ENCODE measurements around the gene TMEM131L.

DNA sequence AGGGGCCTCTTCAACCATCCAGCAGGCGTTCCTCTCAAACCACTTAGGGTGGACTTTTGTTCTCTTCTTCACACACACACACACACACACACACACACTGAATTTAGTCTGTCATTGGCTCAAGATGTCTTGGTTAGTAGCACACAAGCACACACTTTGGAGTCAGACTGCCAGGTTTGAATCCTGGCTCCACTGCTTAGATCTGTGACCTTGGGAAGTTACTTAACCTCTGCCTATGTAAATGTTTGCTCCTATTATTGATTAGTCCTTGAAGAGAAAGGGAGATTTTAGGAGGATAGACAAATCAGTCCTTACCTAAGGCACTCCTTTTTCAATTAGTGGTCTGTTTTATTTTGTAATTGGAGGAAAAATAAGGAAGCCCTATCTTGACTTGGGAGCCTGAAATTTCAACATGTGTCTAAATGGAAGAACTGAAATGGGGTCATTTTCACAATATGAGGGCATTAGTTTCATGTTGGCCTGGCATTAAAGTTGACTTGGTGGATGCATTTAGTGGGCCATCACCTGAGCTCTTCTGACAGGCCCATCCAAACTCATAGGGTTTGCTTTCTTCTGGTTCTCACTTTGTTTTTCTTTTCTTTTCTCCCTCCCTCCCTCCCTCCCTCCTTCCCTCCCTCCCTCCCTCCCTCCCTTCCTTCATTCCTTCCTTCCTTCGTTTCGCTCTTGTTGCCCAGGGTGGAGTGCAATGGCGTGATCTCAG is 13.3 kb upstream of the TMEM131L start:
- TF ChIP-seq GABPA (IDR thresholded peaks at IDR 0.05 in 1 of 2, conservative IDR thresholded peaks at IDR 0.05 in 1 of 2), result no peak
- TF ChIP-seq, protein P1, sequence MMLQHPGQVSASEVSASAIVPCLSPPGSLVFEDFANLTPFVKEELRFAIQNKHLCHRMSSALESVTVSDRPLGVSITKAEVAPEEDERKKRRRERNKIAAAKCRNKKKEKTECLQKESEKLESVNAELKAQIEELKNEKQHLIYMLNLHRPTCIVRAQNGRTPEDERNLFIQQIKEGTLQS (IDR thresholded peaks at IDR 0.05), result no peak
- TF ChIP-seq, protein P2, sequence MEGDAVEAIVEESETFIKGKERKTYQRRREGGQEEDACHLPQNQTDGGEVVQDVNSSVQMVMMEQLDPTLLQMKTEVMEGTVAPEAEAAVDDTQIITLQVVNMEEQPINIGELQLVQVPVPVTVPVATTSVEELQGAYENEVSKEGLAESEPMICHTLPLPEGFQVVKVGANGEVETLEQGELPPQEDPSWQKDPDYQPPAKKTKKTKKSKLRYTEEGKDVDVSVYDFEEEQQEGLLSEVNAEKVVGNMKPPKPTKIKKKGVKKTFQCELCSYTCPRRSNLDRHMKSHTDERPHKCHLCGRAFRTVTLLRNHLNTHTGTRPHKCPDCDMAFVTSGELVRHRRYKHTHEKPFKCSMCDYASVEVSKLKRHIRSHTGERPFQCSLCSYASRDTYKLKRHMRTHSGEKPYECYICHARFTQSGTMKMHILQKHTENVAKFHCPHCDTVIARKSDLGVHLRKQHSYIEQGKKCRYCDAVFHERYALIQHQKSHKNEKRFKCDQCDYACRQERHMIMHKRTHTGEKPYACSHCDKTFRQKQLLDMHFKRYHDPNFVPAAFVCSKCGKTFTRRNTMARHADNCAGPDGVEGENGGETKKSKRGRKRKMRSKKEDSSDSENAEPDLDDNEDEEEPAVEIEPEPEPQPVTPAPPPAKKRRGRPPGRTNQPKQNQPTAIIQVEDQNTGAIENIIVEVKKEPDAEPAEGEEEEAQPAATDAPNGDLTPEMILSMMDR (IDR thresholded peaks at IDR 0.05; ENCODE audit: low read depth, low read length, missing input control), result no peak
- no peak for TF ChIP-seq RAD21 (IDR thresholded peaks at IDR 0.05)
- TF ChIP-seq TAF1 (conservative IDR thresholded peaks at IDR 0.05), result no peak
- TF ChIP-seq, protein P3, sequence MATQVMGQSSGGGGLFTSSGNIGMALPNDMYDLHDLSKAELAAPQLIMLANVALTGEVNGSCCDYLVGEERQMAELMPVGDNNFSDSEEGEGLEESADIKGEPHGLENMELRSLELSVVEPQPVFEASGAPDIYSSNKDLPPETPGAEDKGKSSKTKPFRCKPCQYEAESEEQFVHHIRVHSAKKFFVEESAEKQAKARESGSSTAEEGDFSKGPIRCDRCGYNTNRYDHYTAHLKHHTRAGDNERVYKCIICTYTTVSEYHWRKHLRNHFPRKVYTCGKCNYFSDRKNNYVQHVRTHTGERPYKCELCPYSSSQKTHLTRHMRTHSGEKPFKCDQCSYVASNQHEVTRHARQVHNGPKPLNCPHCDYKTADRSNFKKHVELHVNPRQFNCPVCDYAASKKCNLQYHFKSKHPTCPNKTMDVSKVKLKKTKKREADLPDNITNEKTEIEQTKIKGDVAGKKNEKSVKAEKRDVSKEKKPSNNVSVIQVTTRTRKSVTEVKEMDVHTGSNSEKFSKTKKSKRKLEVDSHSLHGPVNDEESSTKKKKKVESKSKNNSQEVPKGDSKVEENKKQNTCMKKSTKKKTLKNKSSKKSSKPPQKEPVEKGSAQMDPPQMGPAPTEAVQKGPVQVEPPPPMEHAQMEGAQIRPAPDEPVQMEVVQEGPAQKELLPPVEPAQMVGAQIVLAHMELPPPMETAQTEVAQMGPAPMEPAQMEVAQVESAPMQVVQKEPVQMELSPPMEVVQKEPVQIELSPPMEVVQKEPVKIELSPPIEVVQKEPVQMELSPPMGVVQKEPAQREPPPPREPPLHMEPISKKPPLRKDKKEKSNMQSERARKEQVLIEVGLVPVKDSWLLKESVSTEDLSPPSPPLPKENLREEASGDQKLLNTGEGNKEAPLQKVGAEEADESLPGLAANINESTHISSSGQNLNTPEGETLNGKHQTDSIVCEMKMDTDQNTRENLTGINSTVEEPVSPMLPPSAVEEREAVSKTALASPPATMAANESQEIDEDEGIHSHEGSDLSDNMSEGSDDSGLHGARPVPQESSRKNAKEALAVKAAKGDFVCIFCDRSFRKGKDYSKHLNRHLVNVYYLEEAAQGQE (IDR thresholded peaks at IDR 0.05), result no peak
- TF ChIP-seq, protein P4, sequence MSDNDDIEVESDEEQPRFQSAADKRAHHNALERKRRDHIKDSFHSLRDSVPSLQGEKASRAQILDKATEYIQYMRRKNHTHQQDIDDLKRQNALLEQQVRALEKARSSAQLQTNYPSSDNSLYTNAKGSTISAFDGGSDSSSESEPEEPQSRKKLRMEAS (IDR thresholded peaks at IDR 0.05), result no peak
- TF ChIP-seq RXRA (IDR thresholded peaks at IDR 0.05), result peak in 1 of 2 donors; percentile 22
- no peak for TF ChIP-seq FOXA1 (IDR thresholded peaks at IDR 0.05)
- TF ChIP-seq NR2F2 (IDR thresholded peaks at IDR 0.05), result no peak
